HG03432 (cell line): ENCODE data around the gene HIBCH.

Experiments used
- ATAC-seq: cut with Tn5 transposase; IDR thresholded peaks from one replicate; pipeline ENCODE4 v1.9.1; 2021; ENCODE audit warnings: mild to moderate bottlenecking, moderate library complexity; ENCODE audit not compliant: unreplicated experiment

HIBCH gene

GRCh38 chr2:190199109-190199508 lies 120.5 kb downstream of the HIBCH start:
- no peak for ATAC-seq

GRCh38 chr2:190197143-190197720 lies 122.4 kb downstream of the HIBCH start:
- ATAC-seq: no peak

- no peak for ATAC-seq
Observed at GRCh38 chr2:190190507-190191162, 129.0 kb downstream of the HIBCH start.

GRCh38 chr2:190188289-190188688 lies 131.3 kb downstream of the HIBCH start:
- ATAC-seq: no peak

GRCh38 chr2:190186238-190186637 lies 133.4 kb downstream of the HIBCH start:
- no peak for ATAC-seq

GRCh38 chr2:190185380-190185779 lies 134.2 kb downstream of the HIBCH start:
- ATAC-seq: no peak

GRCh38 chr2:190184460-190184859 lies 135.2 kb downstream of the HIBCH start:
- no peak for ATAC-seq

- no peak for ATAC-seq
Observed at GRCh38 chr2:190183539-190183938, 136.1 kb downstream of the HIBCH start.

GRCh38 chr2:190182071-190182524 lies 137.5 kb downstream of the HIBCH start:
- ATAC-seq: no peak

GRCh38 chr2:190181123-190181669 lies 138.4 kb downstream of the HIBCH start:
- no peak for ATAC-seq

- ATAC-seq: peak; percentile 88
Observed at GRCh38 chr2:190180313-190181122, 139.1 kb downstream of the HIBCH start.

- ATAC-seq: no peak
Observed at GRCh38 chr2:190179754-190180312, 139.8 kb downstream of the HIBCH start.

- ATAC-seq: no peak
Observed at GRCh38 chr2:190178066-190178722, 141.4 kb downstream of the HIBCH start.

GRCh38 chr2:190177249-190178040 lies 142.2 kb downstream of the HIBCH start:
- ATAC-seq: no peak

GRCh38 chr2:190173392-190173791 lies 146.2 kb downstream of the HIBCH start:
- no peak for ATAC-seq

- no peak for ATAC-seq
Observed at GRCh38 chr2:190170673-190171072, 149.0 kb downstream of the HIBCH start.

- ATAC-seq: no peak
Observed at GRCh38 chr2:190169221-190170072, 150.2 kb downstream of the HIBCH start.

GRCh38 chr2:190167702-190168101 lies 151.9 kb downstream of the HIBCH start:
- no peak for ATAC-seq

- ATAC-seq: no peak
Observed at GRCh38 chr2:190165491-190165890, 154.1 kb downstream of the HIBCH start.
